OCI-LY1 (cell line): ENCODE measurements around the gene ERN1.

Experiments
- H2AFZ ChIP-seq: fragments of 200-600 bp; sonication (generic), shearing (Covaris generic); 2 replicates; pipeline ENCODE4 v1.6.0; 2014; ENCODE audit warnings: antibody characterized with exemption, mild to moderate bottlenecking, low read length
- H3F3A ChIP-seq: fragments of 200-600 bp; sonication (generic), shearing (Covaris generic); 2 replicates; pipeline ENCODE4 v1.6.0; 2014; ENCODE audit warnings: mild to moderate bottlenecking, antibody characterized with exemption, low read length, moderate library complexity; ENCODE audit not compliant: insufficient read depth
- H3K27ac ChIP-seq: fragments of 200-600 bp; sonication (generic); 2 replicates; pipeline ENCODE4 v1.5.1; 2014; ENCODE audit warnings: low read length, mixed run types, mild to moderate bottlenecking, low read depth; ENCODE audit not compliant: poor library complexity, severe bottlenecking
- H3K27me3 ChIP-seq: fragments of 200-600 bp; sonication (generic); 2 replicates; pipeline ENCODE4 v1.6.0; 2014; ENCODE audit warnings: antibody characterized with exemption, mild to moderate bottlenecking, low read length, moderate library complexity; ENCODE audit not compliant: insufficient read depth
- H3K36me3 ChIP-seq: fragments of 200-600 bp; sonication (generic); 2 replicates; pipeline ENCODE4 v1.6.1; 2014; ENCODE audit warnings: mild to moderate bottlenecking, antibody characterized with exemption, low read length, moderate library complexity, mixed read lengths; ENCODE audit not compliant: insufficient read depth
- H3K4me1 ChIP-seq: fragments of 200-600 bp; sonication (generic); 2 replicates; pipeline ENCODE4 v1.5.1; 2014; ENCODE audit warnings: mild to moderate bottlenecking, low read length, moderate library complexity; ENCODE audit not compliant: insufficient read depth, severe bottlenecking
- H3K4me2 ChIP-seq: fragments of 200-600 bp; sonication (generic), shearing (Covaris generic); 2 replicates; pipeline ENCODE4 v1.6.1; 2014; ENCODE audit warnings: low read length
- H3K4me3 ChIP-seq: fragments of 200-600 bp; sonication (generic); 2 replicates; pipeline ENCODE4 v1.5.1; 2014; ENCODE audit warnings: low read length, low read depth, mild to moderate bottlenecking, mixed read lengths; ENCODE audit not compliant: poor library complexity, severe bottlenecking
- H3K79me2 ChIP-seq: fragments of 200-600 bp; shearing (Covaris generic); 2 replicates; pipeline ENCODE4 v1.6.1; 2016; ENCODE audit warnings: mixed run types, low read length, mixed read lengths; ENCODE audit not compliant: insufficient read depth
- H3K9ac ChIP-seq: fragments of 200-600 bp; sonication (generic), shearing (Covaris generic); 2 replicates; pipeline ENCODE4 v1.6.1; 2014; ENCODE audit warnings: mild to moderate bottlenecking, low read length, mixed read lengths
- H3K9me2 ChIP-seq: fragments of 200-600 bp; sonication (generic), shearing (Covaris generic); 2 replicates; pipeline ENCODE4 v1.6.1; 2014; ENCODE audit warnings: low read depth, mild to moderate bottlenecking, low read length, mixed read lengths
- H3K9me3 ChIP-seq: fragments of 200-600 bp; shearing (Covaris generic); 2 replicates; pipeline ENCODE4 v1.6.1; 2014; ENCODE audit warnings: low read length, mixed read lengths
- H4K20me1 ChIP-seq: fragments of 200-600 bp; sonication (generic), shearing (Covaris generic); 2 replicates; pipeline ENCODE4 v1.6.0; 2016; ENCODE audit warnings: mild to moderate bottlenecking, low read length; ENCODE audit not compliant: insufficient read depth
- EZH2 ChIP-seq: fragments of 200-600 bp; sonication (generic), shearing (Covaris generic); IDR thresholded peaks from 2 replicates; pipeline ENCODE4 v1.8.0; 2017; ENCODE audit warnings: borderline replicate concordance, mixed run types, mild to moderate bottlenecking, antibody characterized with exemption, low read length, moderate library complexity, mixed read lengths
- TF ChIP-seq, protein P1 (sequence below): fragments of 200-600 bp; sonication (generic), shearing (Covaris generic); IDR thresholded peaks from 2 replicates; pipeline ENCODE4 v1.5.1; 2017; ENCODE audit warnings: mild to moderate bottlenecking, antibody characterized with exemption, low read length, moderate library complexity, mixed read lengths

Gene ERN1

DNA sequence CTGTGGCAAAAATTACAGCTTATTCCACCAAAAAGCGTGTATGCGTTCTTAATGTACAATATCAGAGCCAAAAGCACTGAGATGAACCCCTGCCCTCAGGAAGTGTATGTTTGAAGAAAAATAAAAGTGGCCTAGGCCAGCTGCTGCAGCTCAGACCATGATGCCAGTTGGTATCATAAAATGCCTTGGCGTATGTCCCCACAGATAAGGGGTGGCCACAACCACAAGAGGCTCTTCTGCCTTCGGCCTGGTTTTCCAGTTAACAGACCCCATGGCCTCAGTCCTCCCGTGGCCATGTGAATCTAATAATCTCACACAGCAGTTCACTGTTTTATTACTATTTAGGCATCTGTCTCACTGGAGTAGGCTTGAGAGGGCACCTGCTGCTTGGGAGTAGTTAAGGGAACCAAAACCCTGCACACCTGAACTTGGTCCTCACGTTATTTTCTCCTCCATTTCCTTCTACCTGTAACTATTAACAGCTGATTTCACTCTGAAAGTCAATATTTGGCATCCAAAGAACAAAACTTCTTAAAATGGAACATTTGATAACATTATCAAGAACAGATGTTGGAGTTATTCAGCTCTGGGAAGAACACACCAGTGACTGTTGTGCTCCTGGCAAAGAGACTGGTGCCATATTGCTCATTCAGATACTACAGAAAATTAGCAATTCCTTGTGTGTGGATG is 34.8 kb upstream of the ERN1 start:
- TF ChIP-seq, protein P1, sequence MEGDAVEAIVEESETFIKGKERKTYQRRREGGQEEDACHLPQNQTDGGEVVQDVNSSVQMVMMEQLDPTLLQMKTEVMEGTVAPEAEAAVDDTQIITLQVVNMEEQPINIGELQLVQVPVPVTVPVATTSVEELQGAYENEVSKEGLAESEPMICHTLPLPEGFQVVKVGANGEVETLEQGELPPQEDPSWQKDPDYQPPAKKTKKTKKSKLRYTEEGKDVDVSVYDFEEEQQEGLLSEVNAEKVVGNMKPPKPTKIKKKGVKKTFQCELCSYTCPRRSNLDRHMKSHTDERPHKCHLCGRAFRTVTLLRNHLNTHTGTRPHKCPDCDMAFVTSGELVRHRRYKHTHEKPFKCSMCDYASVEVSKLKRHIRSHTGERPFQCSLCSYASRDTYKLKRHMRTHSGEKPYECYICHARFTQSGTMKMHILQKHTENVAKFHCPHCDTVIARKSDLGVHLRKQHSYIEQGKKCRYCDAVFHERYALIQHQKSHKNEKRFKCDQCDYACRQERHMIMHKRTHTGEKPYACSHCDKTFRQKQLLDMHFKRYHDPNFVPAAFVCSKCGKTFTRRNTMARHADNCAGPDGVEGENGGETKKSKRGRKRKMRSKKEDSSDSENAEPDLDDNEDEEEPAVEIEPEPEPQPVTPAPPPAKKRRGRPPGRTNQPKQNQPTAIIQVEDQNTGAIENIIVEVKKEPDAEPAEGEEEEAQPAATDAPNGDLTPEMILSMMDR: no peak
- no peak for TF ChIP-seq EZH2
- H3K9me3 ChIP-seq: no peaks in the 10 kb centered on the region
- no peak overlapping the region for H3K27ac ChIP-seq
- no peaks in the 10 kb centered on the region for H3K4me1 ChIP-seq
- H3K27me3 ChIP-seq: no peaks in the 10 kb centered on the region
- no peak overlapping the region for H3K9ac ChIP-seq
- no peak overlapping the region for H2AFZ ChIP-seq
- H3K4me3 ChIP-seq: no peak overlapping the region
- H4K20me1 ChIP-seq: no peaks in the 10 kb centered on the region
- H3K9me2 ChIP-seq: no peaks in the 10 kb centered on the region
- no peaks in the 10 kb centered on the region for H3K79me2 ChIP-seq
- H3K36me3 ChIP-seq: no peaks in the 10 kb centered on the region
- no peaks in the 10 kb centered on the region for H3F3A ChIP-seq
- H3K4me2 ChIP-seq: no peak overlapping the region

DNA sequence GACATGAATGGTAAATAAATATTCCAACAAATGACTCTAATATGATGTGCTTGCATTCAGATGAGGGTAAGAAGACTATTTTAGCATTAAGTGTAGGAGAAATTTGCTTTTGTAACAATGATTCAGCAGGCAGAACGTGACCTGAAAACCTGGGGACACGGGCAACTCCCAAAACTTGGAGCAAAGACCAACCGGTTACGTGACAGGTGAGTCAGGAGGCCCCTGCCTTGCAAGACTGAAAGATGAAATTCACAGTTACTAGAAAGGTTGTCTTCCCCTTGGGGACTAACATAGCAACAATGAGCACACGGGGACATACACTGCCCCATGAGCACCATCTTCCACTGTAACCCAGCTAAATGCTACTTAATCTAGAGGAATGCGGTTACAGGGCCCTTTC is 33.5 kb upstream of the ERN1 start:
- Histone ChIP-seq H3K4me3 (no peak overlapping the region), H3K9me3 (no peaks in the 10 kb centered on the region), H3K4me2 (no peak overlapping the region), H4K20me1 (no peaks in the 10 kb centered on the region), H3K36me3 (no peaks in the 10 kb centered on the region), H3K79me2 (no peaks in the 10 kb centered on the region), H3K9ac (no peak overlapping the region), H3K4me1 (no peaks in the 10 kb centered on the region), H3K27ac (no peak overlapping the region), H3F3A (no peaks in the 10 kb centered on the region), H3K9me2 (no peaks in the 10 kb centered on the region), H3K27me3 (no peaks in the 10 kb centered on the region), H2AFZ (no peak overlapping the region)
- TF ChIP-seq, protein P1: no peak
- TF ChIP-seq EZH2: no peak

DNA sequence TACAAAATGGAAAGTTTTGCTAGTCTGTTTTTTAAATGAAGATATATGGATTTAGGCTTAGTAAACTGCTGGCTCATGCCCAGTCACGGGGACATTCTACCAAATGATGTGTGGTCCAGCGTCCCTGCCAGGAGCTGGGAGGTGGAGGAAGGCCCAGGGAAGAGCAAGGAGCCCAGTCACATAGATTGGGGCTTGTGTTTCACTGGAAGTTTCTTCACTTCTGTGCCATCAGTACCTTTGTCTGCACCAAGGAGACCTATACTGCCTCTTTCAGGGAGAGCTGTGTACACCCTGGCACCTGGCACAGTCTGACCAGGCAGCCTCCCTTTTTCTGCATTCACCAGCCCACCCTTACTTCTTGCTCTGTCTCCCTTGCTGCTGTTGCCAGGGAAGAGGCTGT is 32.6 kb upstream of the ERN1 start:
- Histone ChIP-seq H3K36me3 (no peaks in the 10 kb centered on the region), H3K4me1 (no peaks in the 10 kb centered on the region), H3K27ac (no peak overlapping the region), H3K4me2 (no peak overlapping the region), H3K9me3 (no peaks in the 10 kb centered on the region), H4K20me1 (no peaks in the 10 kb centered on the region), H3K27me3 (no peaks in the 10 kb centered on the region), H2AFZ (no peak overlapping the region), H3K9ac (no peak overlapping the region), H3K79me2 (no peaks in the 10 kb centered on the region), H3K4me3 (no peak overlapping the region), H3K9me2 (no peaks in the 10 kb centered on the region), H3F3A (no peaks in the 10 kb centered on the region)
- TF ChIP-seq EZH2: no peak
- TF ChIP-seq, protein P1: no peak
